Loucy (cell line): ENCODE results near the gene TNFRSF14.
A peak's percentile ranks its signal among the peaks of the same experiment; 100 is the strongest.
"Not testable (repeated sequence)": the region's sequence is repeated elsewhere in the genome, so short reads cannot be mapped to it uniquely, and the experiment has no call there.

Experiments used
- H2AFZ ChIP-seq: fragments of 200-600 bp; sonication (generic); 2 replicates; pipeline ENCODE4 v1.6.0; 2016; ENCODE audit warnings: antibody characterized with exemption, mild to moderate bottlenecking, low read length, moderate library complexity
- H3F3A ChIP-seq: fragments of 200-600 bp; 2 replicates; pipeline ENCODE4 v1.6.0; 2016; ENCODE audit warnings: antibody characterized with exemption, low read depth, mild to moderate bottlenecking
- H3K27me3 ChIP-seq: fragments of 200-600 bp; sonication (generic); 2 replicates; pipeline ENCODE4 v1.6.1; 2014; ENCODE audit warnings: low read length, mild to moderate bottlenecking; ENCODE audit not compliant: insufficient read depth, poor library complexity, severe bottlenecking
- H3K36me3 ChIP-seq: fragments of 200-600 bp; sonication (generic); 2 replicates; pipeline ENCODE4 v1.6.1; 2016; ENCODE audit warnings: low read length; ENCODE audit not compliant: insufficient read depth
- H3K4me1 ChIP-seq: fragments of 200-600 bp; sonication (generic); 2 replicates; pipeline ENCODE4 v1.5.1; 2014; ENCODE audit warnings: low read length, mild to moderate bottlenecking; ENCODE audit not compliant: insufficient read depth, poor library complexity, severe bottlenecking
- H3K4me2 ChIP-seq: fragments of 200-600 bp; sonication (generic); 2 replicates; pipeline ENCODE4 v1.6.0; 2014; ENCODE audit warnings: antibody characterized with exemption, low read length, low read depth, mild to moderate bottlenecking; ENCODE audit not compliant: poor library complexity, severe bottlenecking
- H3K4me3 ChIP-seq: fragments of 200-600 bp; sonication (generic); 2 replicates; pipeline ENCODE4 v1.5.1; 2014; ENCODE audit warnings: low read length, mild to moderate bottlenecking, mixed read lengths; ENCODE audit not compliant: poor library complexity, severe bottlenecking
- H3K79me2 ChIP-seq: fragments of 200-600 bp; sonication (generic); 2 replicates; pipeline ENCODE4 v1.6.1; 2014; ENCODE audit warnings: low read length; ENCODE audit not compliant: insufficient read depth
- H3K9ac ChIP-seq: fragments of 200-600 bp; sonication (generic); 2 replicates; pipeline ENCODE4 v1.6.0; 2014; ENCODE audit warnings: mild to moderate bottlenecking, low read depth, low read length, moderate library complexity; ENCODE audit not compliant: poor library complexity, severe bottlenecking
- H3K9me2 ChIP-seq: fragments of 200-600 bp; sonication (generic); replicated peaks from 2 replicates; pipeline ENCODE4 v1.6.1; 2016; ENCODE audit warnings: low read depth, low read length, mixed read lengths
- H3K9me3 ChIP-seq: fragments of 200-600 bp; sonication (generic); 2 replicates; pipeline ENCODE4 v1.6.1; 2014; ENCODE audit warnings: mild to moderate bottlenecking, antibody characterized with exemption, low read length, low read depth; ENCODE audit not compliant: insufficient read depth
- H4K20me1 ChIP-seq: fragments of 200-600 bp; sonication (generic); 2 replicates; pipeline ENCODE4 v1.6.0; 2014; ENCODE audit warnings: antibody characterized with exemption, low read length, mild to moderate bottlenecking; ENCODE audit not compliant: insufficient read depth, poor library complexity, severe bottlenecking
- EZH2phosphoT487 ChIP-seq: fragments of 200-600 bp; IDR thresholded peaks from 2 replicates; pipeline ENCODE4 v1.6.1; 2018; ENCODE audit warnings: antibody characterized with exemption, mild to moderate bottlenecking, moderate library complexity, borderline replicate concordance
- TF ChIP-seq, protein P1 (sequence below): fragments of 200-600 bp; sonication (generic); conservative IDR thresholded peaks from 2 replicates; pipeline ENCODE4 v1.5.1; 2014; ENCODE audit warnings: mild to moderate bottlenecking, antibody characterized with exemption, low read length

Gene TNFRSF14

GRCh38 chr1:2548068-2548589 lies 8.0 kb upstream of the TNFRSF14 start:
- H3K9me2 ChIP-seq, result no peaks in the 10 kb centered on the region
- peak overlapping the region; percentile 95 for H3K4me2 ChIP-seq
- H3K4me1 ChIP-seq, result peaks cover 26% of the 10 kb centered on the region
- H3K79me2 ChIP-seq, result peaks cover 8% of the 10 kb centered on the region; the same call in 1 of the 2 replicates
- no peaks in the 10 kb centered on the region for H4K20me1 ChIP-seq
- no peaks in the 10 kb centered on the region for H3K9me3 ChIP-seq
- H3K36me3 ChIP-seq, result no peaks in the 10 kb centered on the region
- H3K27me3 ChIP-seq, result no peaks in the 10 kb centered on the region
- no peak overlapping the region for H2AFZ ChIP-seq
- peak overlapping the region; percentile 88 for H3K9ac ChIP-seq
- H3K4me3 ChIP-seq, result peak overlapping the region; percentile 79
- TF ChIP-seq EZH2phosphoT487, result no peak
- TF ChIP-seq, protein P1, sequence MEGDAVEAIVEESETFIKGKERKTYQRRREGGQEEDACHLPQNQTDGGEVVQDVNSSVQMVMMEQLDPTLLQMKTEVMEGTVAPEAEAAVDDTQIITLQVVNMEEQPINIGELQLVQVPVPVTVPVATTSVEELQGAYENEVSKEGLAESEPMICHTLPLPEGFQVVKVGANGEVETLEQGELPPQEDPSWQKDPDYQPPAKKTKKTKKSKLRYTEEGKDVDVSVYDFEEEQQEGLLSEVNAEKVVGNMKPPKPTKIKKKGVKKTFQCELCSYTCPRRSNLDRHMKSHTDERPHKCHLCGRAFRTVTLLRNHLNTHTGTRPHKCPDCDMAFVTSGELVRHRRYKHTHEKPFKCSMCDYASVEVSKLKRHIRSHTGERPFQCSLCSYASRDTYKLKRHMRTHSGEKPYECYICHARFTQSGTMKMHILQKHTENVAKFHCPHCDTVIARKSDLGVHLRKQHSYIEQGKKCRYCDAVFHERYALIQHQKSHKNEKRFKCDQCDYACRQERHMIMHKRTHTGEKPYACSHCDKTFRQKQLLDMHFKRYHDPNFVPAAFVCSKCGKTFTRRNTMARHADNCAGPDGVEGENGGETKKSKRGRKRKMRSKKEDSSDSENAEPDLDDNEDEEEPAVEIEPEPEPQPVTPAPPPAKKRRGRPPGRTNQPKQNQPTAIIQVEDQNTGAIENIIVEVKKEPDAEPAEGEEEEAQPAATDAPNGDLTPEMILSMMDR, result peak; percentile 91
- no peaks in the 10 kb centered on the region for H3F3A ChIP-seq

DNA sequence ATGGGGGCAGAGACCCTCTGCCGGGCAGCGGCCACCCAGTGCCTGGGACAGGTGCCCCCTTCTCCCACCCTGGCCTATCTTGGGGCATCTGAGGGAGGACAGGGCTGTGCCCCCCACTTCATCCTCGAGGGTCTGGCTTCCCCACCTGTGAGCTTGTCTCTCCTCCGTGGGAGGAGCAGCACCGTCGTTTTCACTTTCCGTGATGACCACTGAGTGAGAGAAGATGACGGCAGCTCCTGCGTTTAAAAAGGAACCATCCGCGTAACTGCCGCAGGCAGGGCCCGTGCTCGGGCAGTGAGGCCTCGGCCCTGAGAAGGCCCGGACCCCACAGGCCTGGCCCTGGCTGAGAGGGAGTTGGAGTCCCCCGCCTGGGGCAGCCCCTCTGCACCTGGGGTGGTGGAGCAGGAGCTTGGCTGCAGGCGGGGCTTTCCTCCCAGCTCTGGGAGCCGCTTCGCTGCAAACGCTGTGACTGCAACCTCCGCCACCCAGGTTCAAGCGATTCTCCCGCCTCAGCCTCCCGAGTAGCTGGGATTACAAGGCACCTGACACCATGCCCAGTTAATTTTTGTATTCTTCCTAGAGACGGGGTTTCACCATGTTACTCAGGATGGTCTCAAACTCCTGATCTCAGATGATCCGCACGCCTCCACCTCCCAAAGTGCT lies 6.7 kb upstream of the TNFRSF14 start:
- not testable (repeated sequence) for H3K9me3 ChIP-seq, H3K9me2 ChIP-seq, H2AFZ ChIP-seq, H4K20me1 ChIP-seq, H3K36me3 ChIP-seq, H3K27me3 ChIP-seq, H3F3A ChIP-seq, H3K79me2 ChIP-seq
- Histone ChIP-seq H3K4me1 (peaks cover 24% of the 10 kb centered on the region), H3K4me2 (peak overlapping the region; percentile 95), H3K4me3 (peak overlapping the region; percentile 79), H3K9ac (peak overlapping the region; percentile 88)

- not testable (repeated sequence) for H4K20me1 ChIP-seq, H3F3A ChIP-seq, H3K9me2 ChIP-seq, H3K9ac ChIP-seq, H3K79me2 ChIP-seq, H3K27me3 ChIP-seq, H3K4me2 ChIP-seq, H3K36me3 ChIP-seq, H3K4me3 ChIP-seq, H3K9me3 ChIP-seq, H2AFZ ChIP-seq
- H3K4me1 ChIP-seq, result peaks cover 33% of the 10 kb centered on the region
Observed at GRCh38 chr1:2550309-2550861, 5.8 kb upstream of the TNFRSF14 start.

- not testable (repeated sequence) for H3K9me2 ChIP-seq, H3K9ac ChIP-seq, H2AFZ ChIP-seq, H3K9me3 ChIP-seq, H4K20me1 ChIP-seq, H3K4me3 ChIP-seq, H3K36me3 ChIP-seq, H3F3A ChIP-seq, H3K27me3 ChIP-seq, H3K79me2 ChIP-seq, H3K4me2 ChIP-seq
- H3K4me1 ChIP-seq, result peaks cover 33% of the 10 kb centered on the region
Observed at GRCh38 chr1:2551544-2551943, 4.6 kb upstream of the TNFRSF14 start.
